DLD1 (cell line): ENCODE results near the gene TNNT3.

Source experiments
- in situ Hi-C: cut with HindIII; loops from 2 replicates; pipeline ENCODE4 v1.10.0; 2017; ENCODE audit warnings: low sequenced_read_pairs

Gene TNNT3

GRCh38 chr11:1920128-1920908 is 815 bp downstream of the TNNT3 start:
- in situ Hi-C loops, result no loop called here

- in situ Hi-C loops, result no loop called here
Observed at GRCh38 chr11:1920909-1921573, 1.5 kb downstream of the TNNT3 start.

GRCh38 chr11:1921574-1922141 is 2.2 kb downstream of the TNNT3 start:
- in situ Hi-C loops, result no loop called here

- in situ Hi-C loops, result no loop called here
Observed at GRCh38 chr11:1922481-1923081, 3.1 kb downstream of the TNNT3 start.

- in situ Hi-C loops, result no loop called here
Observed at GRCh38 chr11:1923201-1923956, 3.9 kb downstream of the TNNT3 start.

- in situ Hi-C loops, result no loop called here
Observed at GRCh38 chr11:1924181-1924580, 4.7 kb downstream of the TNNT3 start.

- in situ Hi-C loops, result no loop called here
Observed at GRCh38 chr11:1924646-1925372, 5.3 kb downstream of the TNNT3 start.

- in situ Hi-C loops, result no loop called here
Observed at GRCh38 chr11:1925373-1926155, 6.1 kb downstream of the TNNT3 start.

- in situ Hi-C loops, result no loop called here
Observed at GRCh38 chr11:1926156-1927025, 6.9 kb downstream of the TNNT3 start.

GRCh38 chr11:1927026-1927847 is 7.7 kb downstream of the TNNT3 start:
- in situ Hi-C loops, result no loop called here

GRCh38 chr11:1927848-1928469 is 8.5 kb downstream of the TNNT3 start:
- in situ Hi-C loops, result no loop called here

GRCh38 chr11:1928470-1928890 is 9.0 kb downstream of the TNNT3 start:
- in situ Hi-C loops, result no loop called here

GRCh38 chr11:1928891-1929541 is 9.5 kb downstream of the TNNT3 start:
- in situ Hi-C loops, result no loop called here

GRCh38 chr11:1929621-1930461 is 10.3 kb downstream of the TNNT3 start:
- in situ Hi-C loops, result no loop called here

GRCh38 chr11:1930462-1930830 is 10.9 kb downstream of the TNNT3 start:
- in situ Hi-C loops, result no loop called here
